Umbilical cord (tissue), 2 donors: ENCODE measurements around the gene PDHB. TPM values are rescaled to one million over a fixed set of nuclear protein-coding genes. Genes with fewer than 3 reads are reported as not detected.

Experiments used
- DNase-seq: peaks from one replicate; pipeline ENCODE4 v3.0.0-alpha.2; 2015; ENCODE audit warnings: low spot score
- total RNA-seq: library from RNA; depleted of rRNA; stranded (reverse); fragments of >200 nt; gene quantifications from one replicate; pipeline ENCODE4 v1.2.3, GENCODE V29; 2014; ENCODE audit warnings: low replicate concordance; ENCODE audit not compliant: insufficient read depth

The PDHB gene
- total RNA-seq, 1 donor from 2014 or later = 77.8 TPM

- DNase-seq = no peak
Measured at GRCh38 chr3:58403513-58404109, 30.0 kb downstream of the PDHB start.

GRCh38 chr3:58398669-58399333 lies 34.8 kb downstream of the PDHB start:
- DNase-seq = no peak

GRCh38 chr3:58394339-58394738 lies 39.3 kb downstream of the PDHB start:
- peak; percentile 32 for DNase-seq

- peak; percentile 74 for DNase-seq
Measured at GRCh38 chr3:58392181-58392580, 41.5 kb downstream of the PDHB start.

- DNase-seq = peak; percentile 92
Measured at GRCh38 chr3:58391156-58391865, 42.3 kb downstream of the PDHB start.

- DNase-seq = peak; percentile 84
Measured at GRCh38 chr3:58388550-58389091, 45.0 kb downstream of the PDHB start.

GRCh38 chr3:58387650-58388546 lies 45.7 kb downstream of the PDHB start:
- no peak for DNase-seq

- DNase-seq = peak; percentile 66
Measured at GRCh38 chr3:58386626-58387365, 46.8 kb downstream of the PDHB start.

GRCh38 chr3:58384381-58385090 lies 49.1 kb downstream of the PDHB start:
- DNase-seq = no peak

GRCh38 chr3:58383904-58384303 lies 49.7 kb downstream of the PDHB start:
- DNase-seq = no peak

GRCh38 chr3:58383476-58383875 lies 50.2 kb downstream of the PDHB start:
- DNase-seq = no peak

- no peak for DNase-seq
Measured at GRCh38 chr3:58379351-58380073, 54.1 kb downstream of the PDHB start.

- DNase-seq = no peak
Measured at GRCh38 chr3:58377750-58378149, 55.9 kb downstream of the PDHB start.

Other genes starting within 250 kb of the PDHB start
- 1.9 TPM for gene DNASE1L3, start 222.9 kb downstream of the PDHB start, total RNA-seq
- 2.9 TPM for gene ABHD6, start 196.0 kb downstream of the PDHB start, total RNA-seq
- gene RPP14, start 127.6 kb downstream of the PDHB start, total RNA-seq = 10.4 TPM
- 1.7 TPM for gene HTD2, start 127.3 kb downstream of the PDHB start, total RNA-seq
- gene PXK, start 100.9 kb downstream of the PDHB start, total RNA-seq = 47.9 TPM
- gene KCTD6, start 58.3 kb upstream of the PDHB start, total RNA-seq = 14.0 TPM
- gene ACOX2, start 103.4 kb upstream of the PDHB start, total RNA-seq = 17.1 TPM
- gene FAM107A, start 143.6 kb upstream of the PDHB start, total RNA-seq = 2.6 TPM
- gene FAM3D, start 232.9 kb upstream of the PDHB start, total RNA-seq = not detected